ENCODE data around the gene NIP7. TPM values are rescaled to one million over a fixed set of nuclear protein-coding genes. Genes with fewer than 3 reads are reported as not detected.

The NIP7 gene
- total and polyA plus RNA-seq, 2 experiments from 2014 or later: 30.4 to 47.4 TPM

DNA sequence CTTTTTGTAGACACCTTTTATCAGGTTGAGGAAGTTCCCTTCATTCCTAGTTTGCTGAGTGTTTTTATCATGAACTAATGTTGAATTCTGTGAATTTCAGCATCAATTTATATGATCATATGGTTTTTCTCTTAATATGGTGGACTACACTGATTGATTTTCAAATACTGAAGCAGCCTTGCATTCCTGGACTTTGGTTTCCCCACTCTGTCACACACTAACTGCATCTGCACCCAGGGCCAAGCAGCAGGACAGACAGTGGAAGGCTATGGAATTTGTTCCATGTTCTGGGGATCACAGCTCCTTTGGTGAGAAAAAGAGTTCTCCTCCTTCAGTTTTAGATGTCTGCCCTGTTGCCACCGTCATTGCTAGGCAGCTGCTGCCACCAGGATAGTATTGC is 38.5 kb downstream of the NIP7 start:
- Histone ChIP-seq H2AFZ (no peak overlapping the region), H3K4me2 (no peak overlapping the region), H3K4me3 (no peak overlapping the region), H3K27me3 (ENCODE audit: insufficient read depth) (no peaks in the 10 kb centered on the region), H3F3A (replicated peaks; ENCODE audit: low read depth) (no peaks in the 10 kb centered on the region; the same call in 1 of the 2 replicates), H3K79me2 (replicated peaks; ENCODE audit: insufficient read depth) (peaks cover 21% of the 10 kb centered on the region), H3K27ac (ENCODE audit: low read depth) (no peak overlapping the region), H3K36me3 (ENCODE audit: insufficient read depth) (peaks cover 37% of the 10 kb centered on the region), H3K9me2 (ENCODE audit: insufficient read depth) (no peaks in the 10 kb centered on the region), H3K4me1 (ENCODE audit: insufficient read depth) (no peaks in the 10 kb centered on the region), H4K20me1 (replicated peaks; ENCODE audit: insufficient read depth) (peaks cover 10% of the 10 kb centered on the region)
- Mint-ChIP-seq H3K27ac (no peak overlapping the region), H3K4me1 (no peaks in the 10 kb centered on the region), H3K36me3 (ENCODE audit: low read depth) (peaks cover 49% of the 10 kb centered on the region), H3K9me3 (no peaks in the 10 kb centered on the region), H3K27me3 (ENCODE audit: insufficient read depth, low read depth, poor library complexity) (peaks cover 2% of the 10 kb centered on the region), H3K4me3 (no peak overlapping the region)
- no peak for DNase-seq (ENCODE audit: low spot score)
- no peak for ATAC-seq
- no peak for TF ChIP-seq STAT1 (IDR thresholded peaks at IDR 0.05; ENCODE audit: unreplicated experiment)
- no peak for TF ChIP-seq NANOG (IDR thresholded peaks at IDR 0.05; ENCODE audit: borderline replicate concordance)
- TF ChIP-seq, protein P1, sequence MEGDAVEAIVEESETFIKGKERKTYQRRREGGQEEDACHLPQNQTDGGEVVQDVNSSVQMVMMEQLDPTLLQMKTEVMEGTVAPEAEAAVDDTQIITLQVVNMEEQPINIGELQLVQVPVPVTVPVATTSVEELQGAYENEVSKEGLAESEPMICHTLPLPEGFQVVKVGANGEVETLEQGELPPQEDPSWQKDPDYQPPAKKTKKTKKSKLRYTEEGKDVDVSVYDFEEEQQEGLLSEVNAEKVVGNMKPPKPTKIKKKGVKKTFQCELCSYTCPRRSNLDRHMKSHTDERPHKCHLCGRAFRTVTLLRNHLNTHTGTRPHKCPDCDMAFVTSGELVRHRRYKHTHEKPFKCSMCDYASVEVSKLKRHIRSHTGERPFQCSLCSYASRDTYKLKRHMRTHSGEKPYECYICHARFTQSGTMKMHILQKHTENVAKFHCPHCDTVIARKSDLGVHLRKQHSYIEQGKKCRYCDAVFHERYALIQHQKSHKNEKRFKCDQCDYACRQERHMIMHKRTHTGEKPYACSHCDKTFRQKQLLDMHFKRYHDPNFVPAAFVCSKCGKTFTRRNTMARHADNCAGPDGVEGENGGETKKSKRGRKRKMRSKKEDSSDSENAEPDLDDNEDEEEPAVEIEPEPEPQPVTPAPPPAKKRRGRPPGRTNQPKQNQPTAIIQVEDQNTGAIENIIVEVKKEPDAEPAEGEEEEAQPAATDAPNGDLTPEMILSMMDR (conservative IDR thresholded peaks at IDR 0.05; ENCODE audit: low read depth in 2 of 2): no peak
- TF ChIP-seq ZNF114 (CRISPR knock-in tag; IDR thresholded peaks at IDR 0.05): no peak
- TF ChIP-seq POLR2AphosphoS5 (IDR thresholded peaks at IDR 0.05; ENCODE audit: low read depth): no peak
- TF ChIP-seq, protein P2, sequence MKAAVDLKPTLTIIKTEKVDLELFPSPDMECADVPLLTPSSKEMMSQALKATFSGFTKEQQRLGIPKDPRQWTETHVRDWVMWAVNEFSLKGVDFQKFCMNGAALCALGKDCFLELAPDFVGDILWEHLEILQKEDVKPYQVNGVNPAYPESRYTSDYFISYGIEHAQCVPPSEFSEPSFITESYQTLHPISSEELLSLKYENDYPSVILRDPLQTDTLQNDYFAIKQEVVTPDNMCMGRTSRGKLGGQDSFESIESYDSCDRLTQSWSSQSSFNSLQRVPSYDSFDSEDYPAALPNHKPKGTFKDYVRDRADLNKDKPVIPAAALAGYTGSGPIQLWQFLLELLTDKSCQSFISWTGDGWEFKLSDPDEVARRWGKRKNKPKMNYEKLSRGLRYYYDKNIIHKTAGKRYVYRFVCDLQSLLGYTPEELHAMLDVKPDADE (IDR thresholded peaks at IDR 0.05): no peak
- TF ChIP-seq, protein P3, sequence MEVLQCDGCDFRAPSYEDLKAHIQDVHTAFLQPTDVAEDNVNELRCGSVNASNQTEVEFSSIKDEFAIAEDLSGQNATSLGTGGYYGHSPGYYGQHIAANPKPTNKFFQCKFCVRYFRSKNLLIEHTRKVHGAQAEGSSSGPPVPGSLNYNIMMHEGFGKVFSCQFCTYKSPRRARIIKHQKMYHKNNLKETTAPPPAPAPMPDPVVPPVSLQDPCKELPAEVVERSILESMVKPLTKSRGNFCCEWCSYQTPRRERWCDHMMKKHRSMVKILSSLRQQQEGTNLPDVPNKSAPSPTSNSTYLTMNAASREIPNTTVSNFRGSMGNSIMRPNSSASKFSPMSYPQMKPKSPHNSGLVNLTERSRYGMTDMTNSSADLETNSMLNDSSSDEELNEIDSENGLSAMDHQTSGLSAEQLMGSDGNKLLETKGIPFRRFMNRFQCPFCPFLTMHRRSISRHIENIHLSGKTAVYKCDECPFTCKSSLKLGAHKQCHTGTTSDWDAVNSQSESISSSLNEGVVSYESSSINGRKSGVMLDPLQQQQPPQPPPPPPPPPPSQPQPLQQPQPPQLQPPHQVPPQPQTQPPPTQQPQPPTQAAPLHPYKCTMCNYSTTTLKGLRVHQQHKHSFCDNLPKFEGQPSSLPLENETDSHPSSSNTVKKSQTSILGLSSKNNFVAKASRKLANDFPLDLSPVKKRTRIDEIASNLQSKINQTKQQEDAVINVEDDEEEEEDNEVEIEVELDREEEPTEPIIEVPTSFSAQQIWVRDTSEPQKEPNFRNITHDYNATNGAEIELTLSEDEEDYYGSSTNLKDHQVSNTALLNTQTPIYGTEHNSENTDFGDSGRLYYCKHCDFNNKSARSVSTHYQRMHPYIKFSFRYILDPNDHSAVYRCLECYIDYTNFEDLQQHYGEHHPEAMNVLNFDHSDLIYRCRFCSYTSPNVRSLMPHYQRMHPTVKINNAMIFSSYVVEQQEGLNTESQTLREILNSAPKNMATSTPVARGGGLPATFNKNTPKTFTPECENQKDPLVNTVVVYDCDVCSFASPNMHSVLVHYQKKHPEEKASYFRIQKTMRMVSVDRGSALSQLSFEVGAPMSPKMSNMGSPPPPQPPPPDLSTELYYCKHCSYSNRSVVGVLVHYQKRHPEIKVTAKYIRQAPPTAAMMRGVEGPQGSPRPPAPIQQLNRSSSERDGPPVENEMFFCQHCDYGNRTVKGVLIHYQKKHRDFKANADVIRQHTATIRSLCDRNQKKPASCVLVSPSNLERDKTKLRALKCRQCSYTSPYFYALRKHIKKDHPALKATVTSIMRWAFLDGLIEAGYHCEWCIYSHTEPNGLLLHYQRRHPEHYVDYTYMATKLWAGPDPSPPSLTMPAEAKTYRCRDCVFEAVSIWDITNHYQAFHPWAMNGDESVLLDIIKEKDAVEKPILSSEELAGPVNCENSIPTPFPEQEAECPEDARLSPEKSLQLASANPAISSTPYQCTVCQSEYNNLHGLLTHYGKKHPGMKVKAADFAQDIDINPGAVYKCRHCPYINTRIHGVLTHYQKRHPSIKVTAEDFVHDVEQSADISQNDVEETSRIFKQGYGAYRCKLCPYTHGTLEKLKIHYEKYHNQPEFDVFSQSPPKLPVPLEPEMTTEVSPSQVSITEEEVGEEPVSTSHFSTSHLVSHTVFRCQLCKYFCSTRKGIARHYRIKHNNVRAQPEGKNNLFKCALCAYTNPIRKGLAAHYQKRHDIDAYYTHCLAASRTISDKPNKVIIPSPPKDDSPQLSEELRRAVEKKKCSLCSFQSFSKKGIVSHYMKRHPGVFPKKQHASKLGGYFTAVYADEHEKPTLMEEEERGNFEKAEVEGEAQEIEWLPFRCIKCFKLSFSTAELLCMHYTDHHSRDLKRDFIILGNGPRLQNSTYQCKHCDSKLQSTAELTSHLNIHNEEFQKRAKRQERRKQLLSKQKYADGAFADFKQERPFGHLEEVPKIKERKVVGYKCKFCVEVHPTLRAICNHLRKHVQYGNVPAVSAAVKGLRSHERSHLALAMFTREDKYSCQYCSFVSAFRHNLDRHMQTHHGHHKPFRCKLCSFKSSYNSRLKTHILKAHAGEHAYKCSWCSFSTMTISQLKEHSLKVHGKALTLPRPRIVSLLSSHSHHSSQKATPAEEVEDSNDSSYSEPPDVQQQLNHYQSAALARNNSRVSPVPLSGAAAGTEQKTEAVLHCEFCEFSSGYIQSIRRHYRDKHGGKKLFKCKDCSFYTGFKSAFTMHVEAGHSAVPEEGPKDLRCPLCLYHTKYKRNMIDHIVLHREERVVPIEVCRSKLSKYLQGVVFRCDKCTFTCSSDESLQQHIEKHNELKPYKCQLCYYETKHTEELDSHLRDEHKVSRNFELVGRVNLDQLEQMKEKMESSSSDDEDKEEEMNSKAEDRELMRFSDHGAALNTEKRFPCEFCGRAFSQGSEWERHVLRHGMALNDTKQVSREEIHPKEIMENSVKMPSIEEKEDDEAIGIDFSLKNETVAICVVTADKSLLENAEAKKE (CRISPR knock-in tag; IDR thresholded peaks at IDR 0.05): no peak
- no peak for TF ChIP-seq EZH2 (IDR thresholded peaks at IDR 0.05; ENCODE audit: low read depth, unreplicated experiment)
- no peak for TF ChIP-seq EZH2phosphoT487 (IDR thresholded peaks at IDR 0.05; ENCODE audit: unreplicated experiment)
- TF ChIP-seq, protein P4, sequence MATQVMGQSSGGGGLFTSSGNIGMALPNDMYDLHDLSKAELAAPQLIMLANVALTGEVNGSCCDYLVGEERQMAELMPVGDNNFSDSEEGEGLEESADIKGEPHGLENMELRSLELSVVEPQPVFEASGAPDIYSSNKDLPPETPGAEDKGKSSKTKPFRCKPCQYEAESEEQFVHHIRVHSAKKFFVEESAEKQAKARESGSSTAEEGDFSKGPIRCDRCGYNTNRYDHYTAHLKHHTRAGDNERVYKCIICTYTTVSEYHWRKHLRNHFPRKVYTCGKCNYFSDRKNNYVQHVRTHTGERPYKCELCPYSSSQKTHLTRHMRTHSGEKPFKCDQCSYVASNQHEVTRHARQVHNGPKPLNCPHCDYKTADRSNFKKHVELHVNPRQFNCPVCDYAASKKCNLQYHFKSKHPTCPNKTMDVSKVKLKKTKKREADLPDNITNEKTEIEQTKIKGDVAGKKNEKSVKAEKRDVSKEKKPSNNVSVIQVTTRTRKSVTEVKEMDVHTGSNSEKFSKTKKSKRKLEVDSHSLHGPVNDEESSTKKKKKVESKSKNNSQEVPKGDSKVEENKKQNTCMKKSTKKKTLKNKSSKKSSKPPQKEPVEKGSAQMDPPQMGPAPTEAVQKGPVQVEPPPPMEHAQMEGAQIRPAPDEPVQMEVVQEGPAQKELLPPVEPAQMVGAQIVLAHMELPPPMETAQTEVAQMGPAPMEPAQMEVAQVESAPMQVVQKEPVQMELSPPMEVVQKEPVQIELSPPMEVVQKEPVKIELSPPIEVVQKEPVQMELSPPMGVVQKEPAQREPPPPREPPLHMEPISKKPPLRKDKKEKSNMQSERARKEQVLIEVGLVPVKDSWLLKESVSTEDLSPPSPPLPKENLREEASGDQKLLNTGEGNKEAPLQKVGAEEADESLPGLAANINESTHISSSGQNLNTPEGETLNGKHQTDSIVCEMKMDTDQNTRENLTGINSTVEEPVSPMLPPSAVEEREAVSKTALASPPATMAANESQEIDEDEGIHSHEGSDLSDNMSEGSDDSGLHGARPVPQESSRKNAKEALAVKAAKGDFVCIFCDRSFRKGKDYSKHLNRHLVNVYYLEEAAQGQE (IDR thresholded peaks at IDR 0.05; ENCODE audit: unreplicated experiment): no peak
- no peak for TF ChIP-seq JUNB (IDR thresholded peaks at IDR 0.05; ENCODE audit: unreplicated experiment)
